Esophagus muscularis mucosa (tissue), 4 donors: Measurements from ENCODE around the gene COL4A3.

Experiments
- CTCF ChIP-seq, 3 experiments: fragments of 200-600 bp in 2 of 3; fragments of 450-650 bp in 1 of 3; sonication (generic) in 2 of 3; IDR thresholded peaks; one replicate each; pipeline ENCODE4 v1.5.1; 2017 to 2019; ENCODE audit warnings: antibody characterized with exemption in 3 of 3, mild to moderate bottlenecking in 2 of 3, moderate library complexity in 1 of 3
- EP300 ChIP-seq: sonication (generic); formaldehyde crosslinking; IDR thresholded peaks from one replicate; pipeline ENCODE4 v1.6.1; 2017; ENCODE audit warnings: antibody characterized with exemption
- POLR2A ChIP-seq: fragments of 450-650 bp; IDR thresholded peaks from one replicate; pipeline ENCODE4 v1.6.1; 2017; ENCODE audit warnings: antibody characterized with exemption, moderate library complexity, mild to moderate bottlenecking, low read depth
- POLR2AphosphoS5 ChIP-seq, 2 donors: sonication (generic); formaldehyde crosslinking; IDR thresholded peaks; one replicate each; pipeline ENCODE4 v1.6.1; 2017; ENCODE audit warnings: antibody characterized with exemption in 2 of 2

- no peak for TF ChIP-seq POLR2AphosphoS5 (IDR thresholded peaks at IDR 0.05)
- no peak for TF ChIP-seq CTCF (IDR thresholded peaks at IDR 0.05)
- no peak for TF ChIP-seq EP300
- TF ChIP-seq POLR2A, result no peak
These were observed 16.3 kb upstream of the COL4A3 start for GRCh38 chr2:227148106-227148505.
